Measurements from ENCODE around the gene RPRD1B. TPM values are rescaled to one million over a fixed set of nuclear protein-coding genes. Genes with fewer than 3 reads are reported as not detected.

Gene RPRD1B
- total RNA-seq, 1 experiment from 2014 or later = 112 TPM

GRCh38 chr20:38112930-38113294 is 79.4 kb downstream of the RPRD1B start:
- 0 out of 2 replicates have a peak, but pooled peaks cover 3% of the 10 kb centered on the region for H3K9me3 ChIP-seq
- Mint-ChIP-seq H3K4me3 (ENCODE audit: unreplicated experiment) (no peak overlapping the region), H3K27me3 (ENCODE audit: insufficient read depth, unreplicated experiment) (no peaks in the 10 kb centered on the region), H3K27ac (ENCODE audit: unreplicated experiment) (peak overlapping the region; percentile 34), H3K36me3 (ENCODE audit: insufficient read depth, unreplicated experiment) (peaks cover 20% of the 10 kb centered on the region), H3K4me1 (ENCODE audit: low read depth, unreplicated experiment) (peaks cover 74% of the 10 kb centered on the region), H3K9me3 (ENCODE audit: unreplicated experiment) (peaks cover 15% of the 10 kb centered on the region)
- POLR2A ChIA-PET = interaction anchor here (0.6 kb wide), 1 partner anchor 31 kb away, joined by 3 read pairs; no protein-coding TSS in a partner anchor
- H3K4me3 ChIP-seq (ENCODE audit: low read depth, low read length) = no peak overlapping the region
- no peaks in the 10 kb centered on the region for H3K36me3 ChIP-seq (ENCODE audit: control insufficient read depth, insufficient read depth, low read length)
- no TSS peak for BruUV-seq (replicated peaks)
- intact Hi-C loops (cut with micrococcal nuclease; ENCODE audit: unreplicated experiment) = loop anchor here (1.0 kb wide), 3 partner anchors 52 to 108 kb away; partner anchors contain the start of gene TGM2
- DNase-seq = no peak
- TF ChIP-seq CTCF (IDR thresholded peaks at IDR 0.05; ENCODE audit: insufficient read depth in 1 of 2, low read depth in 1 of 2, low read length in 1 of 2, severe bottlenecking in 1 of 2, unreplicated experiment in 1 of 2) = no peak
- H3K4me1 ChIP-seq = peaks cover 72% of the 10 kb centered on the region
- CTCF ChIA-PET = interaction anchor here (0.7 to 4.1 kb wide), 9 partner anchors 10 to 112 kb away, joined by 3 to 42 read pairs (median 15); partner anchors contain the start of gene TGM2
- H3K27me3 ChIP-seq (replicated peaks; ENCODE audit: control insufficient read depth, insufficient read depth, low read length) = no peaks in the 10 kb centered on the region

DNA sequence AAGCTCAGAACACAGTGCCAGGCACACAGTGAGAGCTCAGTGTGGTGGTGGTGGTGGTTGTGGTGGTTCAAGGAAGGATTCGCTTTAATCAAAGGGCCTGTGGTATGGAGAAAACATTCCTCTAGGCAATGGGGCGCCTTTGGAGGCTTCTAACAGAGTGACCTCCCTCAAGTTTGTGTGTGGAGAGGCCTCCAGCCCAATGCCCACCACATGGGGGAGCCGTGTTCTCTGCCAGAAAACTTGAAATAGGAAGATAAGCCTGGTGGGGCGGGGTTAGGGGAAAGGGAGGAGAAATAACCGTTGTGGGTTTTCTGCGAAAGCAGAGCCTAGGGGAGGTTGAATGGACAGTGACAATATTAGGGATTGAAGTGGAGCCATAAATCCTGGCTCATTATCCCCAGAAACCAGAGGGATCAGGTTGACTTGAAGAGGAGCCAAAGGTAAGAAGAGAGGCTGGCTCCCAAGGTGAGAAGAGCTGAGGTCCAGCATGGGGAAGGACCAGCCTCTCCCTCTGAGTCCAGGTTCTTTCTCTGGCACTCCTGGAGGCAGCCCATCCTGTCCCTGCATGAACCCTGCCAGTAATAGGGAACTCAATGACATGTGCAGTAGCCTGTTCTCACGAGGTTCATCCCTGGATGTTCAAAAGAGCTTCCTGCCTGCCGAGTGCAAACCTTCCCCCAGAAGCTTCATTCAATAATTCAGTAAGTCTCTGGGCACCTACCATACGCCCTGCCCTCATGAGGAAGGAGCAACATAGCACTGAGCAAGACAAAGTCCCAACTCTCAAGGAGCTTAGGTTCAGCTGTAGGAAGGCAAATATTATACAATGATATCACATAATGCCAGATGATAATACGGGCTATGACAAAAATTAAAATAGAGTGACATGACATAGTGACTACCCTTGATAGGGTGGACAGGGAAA is 80.1 kb downstream of the RPRD1B start:
- ChIA-PET CTCF (interaction anchor here (0.9 to 4.1 kb wide), 11 partner anchors 10 to 113 kb away, joined by 3 to 42 read pairs (median 8); partner anchors contain the start of gene TGM2), POLR2A (interaction anchor here (0.6 kb wide), 2 partner anchors 30 kb away, joined by 3 to 4 read pairs; no protein-coding TSS in a partner anchor)
- DNase-seq = peak; percentile 93

More for the DNA sequence above, 80.1 kb downstream of the RPRD1B start:
- Mint-ChIP-seq H3K4me3 (ENCODE audit: unreplicated experiment) (peak overlapping the region; percentile 8), H3K9me3 (ENCODE audit: unreplicated experiment) (peaks cover 15% of the 10 kb centered on the region), H3K4me1 (ENCODE audit: low read depth, unreplicated experiment) (peaks cover 77% of the 10 kb centered on the region), H3K27me3 (ENCODE audit: insufficient read depth, unreplicated experiment) (no peaks in the 10 kb centered on the region), H3K36me3 (ENCODE audit: insufficient read depth, unreplicated experiment) (peaks cover 20% of the 10 kb centered on the region), H3K27ac (ENCODE audit: unreplicated experiment) (peak overlapping the region; percentile 34)
- H3K36me3 ChIP-seq (ENCODE audit: control insufficient read depth, insufficient read depth, low read length) = no peaks in the 10 kb centered on the region
- peak; percentile 80 to 93 for TF ChIP-seq CTCF (IDR thresholded peaks at IDR 0.05; ENCODE audit: insufficient read depth in 1 of 2, low read depth in 1 of 2, low read length in 1 of 2, severe bottlenecking in 1 of 2, unreplicated experiment in 1 of 2)
- H3K4me1 ChIP-seq = peaks cover 76% of the 10 kb centered on the region
- 0 out of 2 replicates have a peak, but pooled peaks cover 3% of the 10 kb centered on the region for H3K9me3 ChIP-seq
- intact Hi-C loops (cut with micrococcal nuclease; ENCODE audit: unreplicated experiment) = loop anchor here (1.0 kb wide), 3 partner anchors 52 to 108 kb away; partner anchors contain the start of gene TGM2
- BruUV-seq (replicated peaks) = no TSS peak
- no peak overlapping the region for H3K4me3 ChIP-seq (ENCODE audit: low read depth, low read length)
- no peaks in the 10 kb centered on the region for H3K27me3 ChIP-seq (replicated peaks; ENCODE audit: control insufficient read depth, insufficient read depth, low read length)
